Cardiac septum (tissue), 1 donor: ENCODE results near the gene TMEM225B. TPM values are rescaled to one million over a fixed set of nuclear protein-coding genes. Genes with fewer than 3 reads are reported as not detected.
"Not testable (repeated sequence)": the region's sequence is repeated elsewhere in the genome, so short reads cannot be mapped to it uniquely, and the experiment has no call there.

Experiments
- DNase-seq: peaks from one replicate; pipeline ENCODE4 v3.0.0-alpha.2; 2020; ENCODE audit warnings: low spot score
- intact Hi-C: fragments of 100-400 bp; cut with DNase I; formaldehyde crosslinking; loops from one replicate; pipeline ENCODE4 v1.14.0; 2022
- total RNA-seq: library from RNA; stranded (reverse); fragmentation: NEBNext Ultra II Directional; extraction: Animal tissue kit (Norgen Biotek cat#: 25700); gene quantifications from one replicate; pipeline ENCODE4 v1.2.1, GENCODE V29; 2021
- donor health status: DM: no; HTN: no; CAD: no.

Gene TMEM225B
- total RNA-seq, 1 donor from 2014 or later = not detected

DNA sequence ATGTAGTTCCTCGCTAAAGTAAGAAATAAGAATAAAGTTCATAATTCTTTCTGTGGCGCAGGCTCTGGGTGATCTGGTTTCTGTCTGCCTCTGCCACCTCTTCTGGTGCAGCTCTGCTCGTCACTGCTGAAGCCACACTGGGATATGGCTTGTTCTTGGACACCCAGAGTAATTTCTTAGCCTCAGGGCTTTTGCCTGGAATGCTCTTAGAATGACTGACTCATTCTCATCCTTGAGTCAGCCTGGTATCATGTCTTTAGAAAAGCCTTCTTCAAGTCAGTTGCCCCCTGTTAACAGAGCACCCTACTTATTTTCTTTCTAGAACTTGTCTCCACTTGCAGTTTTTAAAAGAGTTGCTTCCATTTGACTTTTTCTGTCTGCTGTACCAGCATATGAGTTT, 20.7 kb downstream of the TMEM225B start:
- no peak for DNase-seq
- intact Hi-C loops = loop anchor here (5.0 kb wide), 1 partner anchor 61 kb away; the partner anchor contains the start of gene ZNF655

DNA sequence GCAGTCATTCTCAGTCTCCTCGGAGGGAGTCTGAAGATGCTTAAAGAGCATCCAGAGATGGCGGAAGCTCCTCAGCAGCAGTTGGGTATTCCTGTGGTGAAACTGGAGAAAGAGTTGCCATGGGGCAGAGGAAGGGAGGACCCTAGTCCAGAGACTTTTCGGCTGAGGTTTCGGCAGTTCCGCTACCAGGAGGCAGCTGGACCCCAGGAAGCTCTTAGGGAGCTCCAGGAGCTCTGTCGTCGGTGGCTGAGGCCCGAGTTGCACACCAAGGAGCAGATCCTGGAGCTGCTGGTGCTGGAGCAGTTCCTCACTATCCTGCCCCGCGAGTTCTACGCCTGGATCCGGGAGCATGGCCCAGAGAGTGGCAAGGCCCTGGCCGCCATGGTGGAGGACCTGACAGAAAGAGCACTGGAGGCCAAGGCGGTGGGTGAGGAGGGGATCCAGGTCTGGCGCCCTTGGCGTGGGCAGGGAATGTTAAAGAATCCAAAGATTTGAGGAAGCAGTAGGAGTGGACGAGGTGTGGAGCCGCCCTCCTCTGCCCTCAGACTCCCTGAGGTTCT, 21.6 kb downstream of the TMEM225B start:
- intact Hi-C loops = loop anchor here (5.0 kb wide), 1 partner anchor 62 kb away; the partner anchor contains the start of gene ZNF655
- no peak for DNase-seq

DNA sequence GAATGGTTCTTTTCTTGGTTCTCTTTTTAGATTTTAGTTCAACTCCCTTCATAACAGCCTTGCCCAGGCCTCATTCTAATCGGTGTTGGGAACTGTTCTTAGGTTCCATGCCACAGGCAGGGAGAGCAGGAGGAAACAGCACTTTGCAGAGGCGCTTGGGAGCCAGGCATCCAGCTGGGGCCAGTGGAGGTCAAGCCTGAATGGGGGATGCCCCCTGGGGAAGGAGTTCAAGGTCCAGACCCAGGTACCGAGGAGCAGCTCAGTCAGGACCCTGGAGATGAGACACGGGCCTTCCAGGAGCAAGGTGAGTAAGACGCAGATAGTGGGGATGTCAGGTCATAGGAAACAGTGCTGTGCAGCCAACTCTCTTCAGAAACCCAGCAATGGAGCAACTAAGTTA, 23.2 kb downstream of the TMEM225B start:
- DNase-seq = no peak
- intact Hi-C loops = no loop called here

DNA sequence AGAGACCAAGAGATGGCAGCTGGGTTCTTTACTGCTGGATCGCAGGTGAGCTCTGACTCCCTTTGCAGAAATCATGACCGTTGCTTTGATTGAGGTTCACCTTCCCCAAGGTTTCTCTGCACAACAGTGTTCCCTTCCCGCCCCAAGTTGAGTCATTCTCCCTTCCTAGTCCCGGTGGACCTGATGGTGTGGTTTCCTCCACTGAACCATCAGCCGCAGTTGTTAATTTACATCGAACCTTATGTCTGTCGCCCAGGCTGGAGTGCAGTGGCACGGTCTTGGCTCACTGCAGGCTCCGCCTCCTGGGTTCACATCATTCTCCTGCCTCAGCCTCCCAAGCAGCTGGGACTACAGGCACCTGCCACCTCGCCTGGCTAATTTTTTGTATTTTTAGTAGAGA, 24.5 kb downstream of the TMEM225B start:
- intact Hi-C loops = no loop called here
- no peak for DNase-seq

DNA sequence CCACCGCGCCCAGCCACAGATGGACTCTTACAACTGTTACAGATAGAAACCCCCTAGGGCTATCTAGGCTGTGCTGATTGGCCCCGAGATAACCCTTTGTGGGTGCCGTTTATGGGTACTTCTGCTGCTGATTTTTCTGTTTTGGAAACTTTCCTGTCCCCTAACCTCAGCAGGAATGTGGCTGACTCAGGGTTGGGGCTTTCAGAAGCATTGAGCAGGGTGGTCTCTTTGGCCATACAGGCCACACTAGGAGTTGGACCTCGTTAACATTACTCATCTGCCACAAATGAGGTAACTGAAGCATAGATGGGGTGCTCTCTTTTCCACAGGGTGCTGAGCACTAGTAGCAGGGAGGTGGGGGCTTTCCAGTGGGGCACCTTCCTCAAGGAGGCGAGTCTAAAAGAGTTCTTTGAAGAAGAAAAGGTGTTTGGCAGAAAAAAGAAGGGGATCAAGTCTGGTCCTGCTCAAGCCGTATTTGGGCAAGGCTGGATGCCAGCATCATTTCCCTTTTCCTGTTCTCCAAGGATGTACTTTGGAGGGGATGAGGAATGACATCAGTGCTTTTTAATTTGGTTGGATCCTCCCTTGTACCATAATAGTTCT, 25.1 kb downstream of the TMEM225B start:
- intact Hi-C loops = no loop called here
- no peak for DNase-seq

DNA sequence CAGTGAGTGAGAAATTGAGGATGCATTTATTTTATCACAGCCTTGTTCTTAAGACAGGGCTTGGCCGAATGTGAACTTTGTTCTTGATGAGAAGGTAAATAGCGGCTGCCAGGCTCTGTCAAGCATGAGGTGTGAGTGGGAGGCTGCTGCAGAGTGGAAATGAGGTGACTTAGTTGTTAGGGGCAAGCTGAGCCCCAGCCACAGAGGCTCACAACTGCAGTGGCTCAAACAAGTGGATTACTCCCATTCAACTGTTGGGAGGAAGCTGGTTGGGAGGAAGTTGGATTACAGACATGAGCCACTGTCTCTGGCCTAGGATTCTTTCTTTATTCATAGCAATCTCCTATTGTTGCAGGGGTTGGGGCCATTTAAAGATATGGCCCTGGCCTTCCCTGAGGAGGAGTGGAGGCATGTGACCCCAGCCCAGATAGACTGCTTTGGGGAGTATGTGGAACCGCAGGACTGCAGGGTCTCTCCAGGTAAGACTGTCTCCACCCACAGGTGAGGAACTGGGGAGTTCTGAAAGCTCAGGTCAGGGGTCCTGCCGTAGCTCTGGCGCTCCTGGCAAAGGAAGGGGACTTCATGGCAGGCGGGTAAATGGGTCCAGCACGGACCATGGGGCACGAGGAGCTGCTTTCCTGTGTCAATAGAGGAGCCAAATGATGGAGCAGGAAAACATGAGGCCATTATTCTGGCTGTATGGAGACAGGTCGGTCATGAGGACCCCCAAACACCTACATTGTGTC, 25.8 kb downstream of the TMEM225B start:
- intact Hi-C loops = no loop called here
- DNase-seq = no peak

DNA sequence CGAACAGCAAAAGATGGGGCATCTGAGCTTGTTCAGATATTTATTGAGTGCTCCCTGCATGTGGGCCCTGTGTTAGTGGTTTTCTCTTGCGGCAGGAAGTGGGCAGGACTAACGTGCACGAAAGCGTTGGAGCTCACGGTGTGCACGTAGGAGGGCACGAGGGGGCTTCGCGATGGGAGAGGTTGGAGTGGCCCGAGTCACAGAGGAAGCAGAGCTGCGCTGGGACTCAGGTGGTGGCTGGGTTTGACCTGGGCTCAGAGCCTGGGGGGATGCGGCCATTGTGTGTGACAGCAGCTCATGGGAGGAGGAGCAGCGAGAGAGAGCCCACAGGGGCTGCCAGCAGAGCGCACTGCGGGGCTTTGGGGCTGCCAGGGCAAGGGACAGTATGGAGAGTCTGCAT, 26.4 kb downstream of the TMEM225B start:
- intact Hi-C loops = no loop called here
- DNase-seq = no peak

DNA sequence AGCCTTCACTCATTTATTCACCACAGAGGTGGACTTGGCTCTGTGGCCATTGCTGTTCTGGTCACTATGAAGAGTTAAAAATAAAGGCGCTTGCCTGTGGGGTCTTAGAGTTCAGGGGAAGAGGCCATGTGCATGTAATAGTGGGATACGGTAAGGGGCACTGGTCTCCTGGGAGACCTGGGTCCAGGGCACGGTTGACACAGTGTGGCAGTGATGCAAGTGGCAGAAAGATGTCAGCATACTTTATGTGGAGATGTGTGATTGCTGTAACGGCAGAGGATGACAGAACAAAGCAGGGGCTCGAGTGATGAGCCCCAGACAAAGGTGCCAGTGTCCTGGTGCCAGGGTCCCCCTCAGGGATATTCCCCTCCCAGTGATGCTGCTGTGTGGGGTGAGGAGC, 27.3 kb downstream of the TMEM225B start:
- no peak for DNase-seq
- intact Hi-C loops = no loop called here

DNA sequence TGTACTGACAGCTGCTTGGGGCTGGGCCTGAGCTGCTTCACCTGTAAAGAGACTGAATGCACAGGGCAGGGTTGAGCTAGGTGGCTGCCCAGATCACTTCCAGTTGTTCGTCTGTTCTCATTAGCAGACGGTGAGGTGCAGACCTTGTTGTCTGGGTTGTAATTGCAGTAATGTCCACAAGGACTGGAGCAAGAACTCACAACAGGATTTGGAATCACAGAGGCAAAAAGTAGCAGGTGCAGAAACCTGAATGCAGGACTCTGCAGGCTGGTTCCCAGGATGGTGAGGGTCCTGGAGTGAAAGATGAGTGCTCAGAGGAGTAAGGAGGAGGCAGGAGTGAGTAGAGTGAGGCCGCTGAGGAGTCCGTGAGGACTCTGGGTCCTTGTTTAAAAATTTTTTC, 27.9 kb downstream of the TMEM225B start:
- no peak for DNase-seq
- intact Hi-C loops = no loop called here

DNA sequence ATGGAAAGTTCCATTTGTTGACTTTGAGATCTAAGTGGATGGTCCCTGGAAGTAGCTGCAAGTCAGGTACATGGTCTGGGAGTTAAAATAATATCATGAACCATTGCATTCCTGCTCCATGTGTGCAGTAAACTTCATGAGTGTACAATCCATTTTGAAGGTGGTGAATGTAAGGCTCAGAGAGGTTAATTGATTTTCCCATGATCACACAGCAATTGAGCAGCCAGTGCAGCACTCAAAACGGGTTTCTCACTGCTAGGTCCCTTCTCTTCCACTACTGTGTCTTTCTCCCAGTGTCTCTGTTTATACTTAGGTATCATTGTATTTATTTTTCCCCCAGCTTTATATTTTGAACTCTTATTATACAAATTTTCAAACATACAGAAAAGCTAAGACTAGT, 28.6 kb downstream of the TMEM225B start:
- intact Hi-C loops = no loop called here
- no peak for DNase-seq

DNA sequence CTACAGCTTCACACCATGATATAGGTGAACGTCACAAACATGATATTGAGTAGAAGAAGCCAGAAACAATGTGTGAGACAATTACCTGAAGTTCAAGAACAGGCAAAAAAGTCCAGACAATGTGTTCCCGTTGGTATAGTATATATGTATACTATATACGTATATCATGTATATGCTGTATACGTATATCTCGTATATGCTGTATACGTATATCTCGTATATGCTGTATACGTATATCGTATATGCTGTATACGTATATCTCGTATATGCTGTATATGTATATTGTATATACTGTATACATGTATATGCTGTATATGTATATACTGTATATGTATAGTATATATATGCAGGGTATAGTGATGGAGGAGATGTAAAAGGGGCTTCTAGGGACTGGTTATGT, 29.4 kb downstream of the TMEM225B start:
- intact Hi-C loops = no loop called here
- DNase-seq = no peak

DNA sequence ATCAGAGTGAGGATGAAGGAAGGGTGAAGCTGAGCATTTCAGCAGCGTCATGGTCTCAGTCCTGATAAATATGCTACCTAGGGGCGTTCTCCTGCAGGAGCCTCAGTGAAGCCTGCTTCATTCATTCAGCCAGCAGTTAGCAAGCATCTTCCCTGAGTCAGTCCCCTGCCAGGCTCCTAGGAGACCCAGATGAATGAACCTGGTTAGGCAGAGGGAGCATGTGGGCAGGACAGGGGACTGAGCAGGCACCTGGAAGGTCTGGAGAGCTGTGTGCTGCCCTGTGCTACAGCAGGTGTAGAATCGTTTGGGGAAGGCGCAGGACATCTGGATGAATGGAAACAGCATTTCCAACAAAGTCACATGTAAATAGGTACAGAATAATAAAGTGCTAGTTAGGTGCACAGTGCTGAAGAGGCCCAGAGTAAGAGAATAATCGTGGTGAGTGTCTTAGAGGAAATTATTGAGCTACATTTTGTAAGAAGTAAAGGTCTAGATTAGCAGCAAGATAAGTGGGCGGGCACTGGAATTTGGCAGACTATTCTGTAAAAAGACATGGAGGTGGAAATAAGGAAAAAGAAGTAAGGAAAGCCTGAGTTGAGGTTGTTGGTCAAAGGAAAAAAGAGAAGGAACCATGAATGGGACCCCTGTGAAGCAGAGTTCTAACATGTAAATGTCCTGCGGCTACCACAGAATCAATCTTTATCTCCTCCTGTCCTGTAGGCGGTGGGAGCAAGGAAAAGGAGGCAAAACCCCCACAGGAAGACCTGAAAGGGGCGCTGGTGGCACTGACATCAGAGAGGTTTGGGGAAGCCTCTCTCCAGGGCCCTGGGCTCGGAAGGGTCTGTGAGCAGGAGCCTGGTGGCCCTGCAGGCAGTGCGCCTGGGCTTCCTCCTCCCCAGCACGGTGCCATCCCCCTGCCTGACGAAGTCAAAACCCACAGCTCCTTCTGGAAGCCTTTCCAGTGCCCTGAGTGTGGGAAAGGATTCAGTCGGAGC, 30.7 kb downstream of the TMEM225B start:
- intact Hi-C loops = no loop called here
- no peak for DNase-seq

DNA sequence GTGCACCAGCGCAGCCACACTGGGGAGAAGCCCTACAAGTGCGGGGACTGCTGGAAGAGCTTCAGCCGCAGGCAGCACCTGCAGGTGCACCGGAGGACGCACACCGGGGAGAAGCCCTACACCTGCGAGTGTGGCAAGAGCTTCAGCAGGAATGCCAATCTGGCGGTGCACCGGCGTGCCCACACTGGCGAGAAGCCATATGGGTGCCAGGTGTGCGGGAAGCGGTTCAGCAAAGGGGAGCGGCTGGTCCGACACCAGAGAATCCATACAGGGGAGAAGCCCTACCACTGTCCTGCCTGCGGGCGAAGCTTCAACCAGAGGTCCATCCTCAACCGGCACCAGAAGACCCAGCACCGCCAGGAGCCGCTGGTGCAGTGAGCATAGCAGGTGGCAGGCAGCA, 31.6 kb downstream of the TMEM225B start:
- no peak for DNase-seq
- intact Hi-C loops = no loop called here

DNA sequence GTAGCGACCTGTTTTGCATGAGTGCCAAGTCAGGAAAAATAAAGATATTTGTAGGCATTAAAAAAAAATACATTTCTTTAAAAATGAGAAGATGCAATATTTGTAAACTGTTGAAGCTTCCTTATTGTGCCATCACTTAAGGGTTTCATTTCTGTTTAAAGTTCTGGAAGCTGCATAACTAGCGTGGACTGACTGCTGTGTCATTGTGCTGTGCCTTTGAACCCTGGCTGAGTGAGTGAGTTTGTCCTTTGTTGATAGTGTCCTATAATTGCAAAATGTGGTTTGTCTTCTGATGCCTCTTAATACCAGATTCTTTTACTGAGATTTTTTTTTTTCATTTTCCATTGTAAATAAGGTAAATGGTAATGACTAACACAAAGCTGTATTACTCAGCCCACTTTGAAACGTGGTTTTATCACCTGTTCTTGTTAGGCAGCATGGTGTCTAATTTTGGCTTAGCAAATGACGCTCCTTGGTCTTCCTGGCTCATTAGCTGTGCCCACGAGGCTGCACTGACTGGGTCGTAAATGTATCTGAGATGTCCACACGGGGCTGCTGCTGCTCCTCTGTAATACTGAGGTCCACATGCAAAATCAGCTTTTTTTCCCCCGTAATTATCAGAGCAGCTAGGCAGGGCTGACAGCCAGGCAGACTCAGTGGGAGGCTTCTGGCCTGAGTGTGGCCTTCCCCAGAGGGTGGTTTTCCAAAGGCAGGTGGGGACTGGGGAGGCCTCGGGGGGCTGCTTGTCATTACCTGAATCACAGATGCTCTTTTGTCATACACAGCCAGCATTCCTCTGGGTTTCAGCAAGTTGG, 33.4 kb downstream of the TMEM225B start:
- no peak for DNase-seq
- intact Hi-C loops = no loop called here

DNA sequence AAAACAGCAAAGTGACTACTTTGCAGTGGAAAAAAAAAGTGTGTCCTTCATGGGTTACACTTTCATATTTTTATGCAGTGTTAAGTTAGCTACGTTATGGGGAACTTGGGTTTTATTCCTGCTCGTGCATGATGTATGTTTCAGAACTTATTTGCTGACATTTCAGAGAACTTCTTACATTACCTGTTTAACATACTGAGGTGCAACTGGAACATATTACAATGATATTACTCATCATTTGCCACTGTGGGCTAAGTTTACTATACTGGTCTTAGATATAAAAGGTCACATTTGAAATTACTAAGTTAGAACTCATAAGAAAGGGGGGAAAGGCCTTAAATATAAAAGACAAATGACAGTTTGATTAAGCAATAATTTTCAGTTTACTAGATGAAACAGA, 39.3 kb downstream of the TMEM225B start:
- intact Hi-C loops, DNase-seq: not testable (repeated sequence)

DNA sequence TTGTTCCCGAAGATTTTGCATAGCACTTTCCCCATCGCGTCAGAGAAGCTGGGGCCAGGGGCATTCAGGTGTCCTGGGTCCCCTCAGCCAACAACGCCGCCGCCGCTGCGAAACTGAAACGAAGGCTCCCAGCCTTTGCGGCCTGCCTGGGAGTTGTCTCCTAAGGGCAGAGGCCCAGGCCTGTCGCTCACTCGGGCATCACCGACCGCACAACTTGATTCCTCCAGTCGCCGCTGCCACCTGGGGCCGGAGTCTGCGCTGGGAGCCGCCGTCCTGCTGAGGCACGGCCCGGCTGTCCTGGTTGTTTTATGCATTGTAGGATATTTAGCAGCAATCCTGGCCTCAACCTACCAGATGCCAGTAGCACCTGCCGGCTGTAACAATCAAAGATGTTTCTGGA, 40.7 kb downstream of the TMEM225B start:
- no peak for DNase-seq
- intact Hi-C loops = no loop called here

DNA sequence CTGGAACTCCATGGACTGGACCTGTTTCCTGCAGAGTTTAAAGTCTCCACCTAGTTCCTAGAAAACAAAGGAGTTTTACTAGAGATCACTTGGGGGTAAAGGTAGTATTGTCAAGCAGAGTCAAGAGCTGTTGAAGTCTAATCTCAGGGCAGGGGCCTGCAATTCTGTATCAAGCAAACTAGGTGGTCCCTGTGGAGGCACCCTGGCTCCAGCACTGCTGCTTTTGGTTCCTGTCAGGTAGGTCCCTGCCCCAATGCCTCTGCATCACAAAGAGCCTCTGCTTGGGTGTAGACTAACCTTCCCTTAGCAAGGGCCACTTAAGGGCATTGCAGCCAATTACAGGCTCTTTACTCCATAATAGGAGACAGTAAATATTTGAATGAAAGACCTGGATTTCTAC, 41.2 kb downstream of the TMEM225B start:
- no peak for DNase-seq
- intact Hi-C loops = no loop called here

DNA sequence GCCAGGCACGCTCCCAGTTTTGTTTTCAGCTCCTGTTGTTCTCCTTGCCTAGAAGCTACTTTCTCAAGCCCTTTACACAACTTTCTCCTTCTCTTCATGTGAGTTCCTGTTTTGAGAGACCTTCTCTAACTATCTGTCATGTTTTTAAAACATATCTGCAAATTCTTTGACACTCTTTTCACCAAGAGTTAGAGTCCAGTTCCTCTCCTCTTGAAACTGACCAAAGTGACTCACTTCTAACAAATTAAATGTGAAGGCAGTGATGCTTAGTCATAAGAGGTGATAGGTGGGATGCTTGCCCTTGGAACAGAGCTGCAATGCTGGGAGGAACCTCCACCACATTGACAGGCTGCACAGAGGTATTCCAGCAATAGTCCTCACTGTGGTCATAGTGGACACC, 44.0 kb downstream of the TMEM225B start:
- DNase-seq = no peak
- intact Hi-C loops = no loop called here

DNA sequence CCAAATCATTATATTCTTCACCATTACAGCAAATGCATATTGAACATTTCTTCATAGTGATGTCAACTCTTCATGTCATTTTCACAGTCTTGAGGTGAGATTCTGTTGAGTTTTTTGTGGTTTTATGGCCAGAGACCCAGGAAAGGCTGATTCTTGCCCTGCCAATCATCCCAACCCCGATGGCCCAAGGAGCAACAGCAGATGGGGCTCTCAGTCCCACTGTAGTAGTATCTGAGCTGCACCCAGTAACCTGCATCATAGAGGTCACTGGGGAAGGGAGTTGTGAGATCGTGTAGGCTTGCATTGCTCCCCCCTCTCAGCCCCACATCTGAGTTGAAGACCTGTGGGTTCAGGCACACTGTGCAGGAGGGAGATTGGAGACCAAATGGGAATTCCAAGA, 45.4 kb downstream of the TMEM225B start:
- DNase-seq = no peak
- intact Hi-C loops = no loop called here
